Fibroblast of the aortic adventitia (primary cell): Measurements from ENCODE around the gene MCTP1. TPM values are rescaled to one million over a fixed set of nuclear protein-coding genes. Genes with fewer than 3 reads are reported as not detected.
"Not testable (repeated sequence)": the region's sequence is repeated elsewhere in the genome, so short reads cannot be mapped to it uniquely, and the experiment has no call there.

ENCODE experiments used
- DNase-seq: peaks from one replicate; pipeline ENCODE4 v3.0.0-alpha.2; 2010; ENCODE audit warnings: low read depth
- H3K4me3 ChIP-seq: 2 replicates; pipeline ENCODE4 v1.5.1; 2011; ENCODE audit warnings: low read depth, mild to moderate bottlenecking, control low read depth, low read length, moderate library complexity
- total RNA-seq: library from RNA; depleted of rRNA; stranded (reverse); fragments of >200 nt; gene quantifications from 2 replicates; pipeline ENCODE4 v1.2.3, GENCODE V29; 2012; ENCODE audit warnings: low replicate concordance
- TF ChIP-seq, protein P1 (sequence below): IDR thresholded peaks from 2 replicates; pipeline ENCODE4 v1.5.1; 2011; ENCODE audit warnings: mild to moderate bottlenecking, low read length, control low read depth, inconsistent platforms; ENCODE audit not compliant: insufficient read depth

Gene MCTP1
- total RNA-seq, 1 donor: 7.6 TPM

GRCh38 chr5:95221234-95221633, 63.7 kb downstream of the MCTP1 start:
- no peak overlapping the region for H3K4me3 ChIP-seq
- no peak for DNase-seq
- TF ChIP-seq, protein P1, sequence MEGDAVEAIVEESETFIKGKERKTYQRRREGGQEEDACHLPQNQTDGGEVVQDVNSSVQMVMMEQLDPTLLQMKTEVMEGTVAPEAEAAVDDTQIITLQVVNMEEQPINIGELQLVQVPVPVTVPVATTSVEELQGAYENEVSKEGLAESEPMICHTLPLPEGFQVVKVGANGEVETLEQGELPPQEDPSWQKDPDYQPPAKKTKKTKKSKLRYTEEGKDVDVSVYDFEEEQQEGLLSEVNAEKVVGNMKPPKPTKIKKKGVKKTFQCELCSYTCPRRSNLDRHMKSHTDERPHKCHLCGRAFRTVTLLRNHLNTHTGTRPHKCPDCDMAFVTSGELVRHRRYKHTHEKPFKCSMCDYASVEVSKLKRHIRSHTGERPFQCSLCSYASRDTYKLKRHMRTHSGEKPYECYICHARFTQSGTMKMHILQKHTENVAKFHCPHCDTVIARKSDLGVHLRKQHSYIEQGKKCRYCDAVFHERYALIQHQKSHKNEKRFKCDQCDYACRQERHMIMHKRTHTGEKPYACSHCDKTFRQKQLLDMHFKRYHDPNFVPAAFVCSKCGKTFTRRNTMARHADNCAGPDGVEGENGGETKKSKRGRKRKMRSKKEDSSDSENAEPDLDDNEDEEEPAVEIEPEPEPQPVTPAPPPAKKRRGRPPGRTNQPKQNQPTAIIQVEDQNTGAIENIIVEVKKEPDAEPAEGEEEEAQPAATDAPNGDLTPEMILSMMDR: no peak

- no peak overlapping the region for H3K4me3 ChIP-seq
- TF ChIP-seq, protein P1: no peak
- no peak for DNase-seq
These were observed 64.5 kb downstream of the MCTP1 start for GRCh38 chr5:95220381-95220780.

- no peak for DNase-seq
- H3K4me3 ChIP-seq: no peak overlapping the region
- TF ChIP-seq, protein P1: no peak
These were observed 65.5 kb downstream of the MCTP1 start for GRCh38 chr5:95219411-95219810.

DNA sequence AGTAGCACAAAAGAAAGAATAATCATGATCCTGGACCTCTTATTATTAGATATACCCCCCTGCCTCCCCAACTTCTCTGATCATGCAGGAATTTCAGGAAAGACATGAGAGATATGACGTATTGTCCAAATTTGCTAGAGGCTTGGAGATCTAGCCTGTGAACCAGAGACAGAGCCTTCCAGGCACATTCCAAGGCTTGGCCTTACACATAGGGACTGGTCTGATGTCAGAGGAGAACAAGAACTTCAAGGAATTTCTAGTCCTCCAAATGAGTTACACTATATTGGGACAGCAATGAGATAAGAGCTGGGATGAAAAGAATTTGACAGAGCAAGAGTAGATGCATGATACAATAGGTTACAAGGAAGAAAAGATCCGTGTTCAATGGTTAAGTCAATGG, 67.0 kb downstream of the MCTP1 start:
- no peak for DNase-seq
- TF ChIP-seq, protein P1: no peak
- no peak overlapping the region for H3K4me3 ChIP-seq

GRCh38 chr5:95217351-95217750, 67.5 kb downstream of the MCTP1 start:
- H3K4me3 ChIP-seq: no peak overlapping the region
- TF ChIP-seq, protein P1: no peak
- no peak for DNase-seq

DNA sequence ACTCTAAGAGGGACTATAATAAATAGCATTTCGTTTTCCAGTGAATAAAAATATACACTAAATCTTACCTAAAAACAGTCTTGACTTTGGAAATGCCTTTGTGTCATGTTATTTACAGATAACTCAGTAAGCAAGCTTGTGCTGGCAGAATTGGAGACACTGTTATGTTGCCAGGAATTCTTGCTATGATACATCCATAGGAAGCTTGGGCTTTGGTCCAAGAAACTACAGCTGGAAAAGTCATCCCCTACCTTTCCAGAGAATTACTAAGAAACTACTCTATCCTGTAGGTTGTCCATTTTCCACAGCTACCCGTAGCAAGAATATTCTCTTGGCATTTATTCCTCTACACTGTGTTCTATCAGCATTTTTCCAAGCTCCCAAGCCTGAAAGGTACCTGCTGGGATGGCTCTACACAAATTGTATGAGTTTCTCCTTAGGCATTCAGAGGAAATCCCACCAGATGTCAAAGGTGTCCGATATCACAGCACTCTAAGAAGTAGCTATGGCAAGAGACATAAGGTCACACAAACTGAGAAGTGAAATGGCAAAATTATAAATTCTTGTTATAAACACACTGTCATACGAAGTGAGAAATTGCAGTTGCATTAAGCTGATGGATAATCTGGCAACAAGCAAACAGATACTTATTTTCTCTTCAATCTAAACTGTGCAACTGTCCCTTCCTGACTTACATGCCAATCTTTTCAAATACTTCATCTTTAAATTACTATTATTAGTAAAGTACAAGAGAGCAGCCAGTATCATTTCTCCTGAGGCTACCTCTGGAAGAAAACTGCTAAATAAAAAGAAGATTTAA, 68.5 kb downstream of the MCTP1 start:
- TF ChIP-seq, protein P1: no peak
- no peak for DNase-seq
- H3K4me3 ChIP-seq: no peak overlapping the region

- not testable (repeated sequence) for DNase-seq, H3K4me3 ChIP-seq
These were observed 77.1 kb downstream of the MCTP1 start for GRCh38 chr5:95207811-95208210.
